CD14-positive monocyte (primary cell): Measurements from ENCODE around the gene KRT85. TPM values are rescaled to one million over a fixed set of nuclear protein-coding genes. Genes with fewer than 3 reads are reported as not detected.

Experiments used
- DNase-seq, 3 donors: peaks; one replicate each; pipeline ENCODE4 v3.0.0-alpha.2; 2011 to 2022
- H2AFZ ChIP-seq: 2 replicates; pipeline ENCODE4 v1.6.0; 2012; ENCODE audit warnings: mild to moderate bottlenecking, low read depth, low read length, inconsistent platforms; ENCODE audit not compliant: insufficient read depth, poor library complexity, severe bottlenecking
- H3K27ac ChIP-seq, 2 donors: 1 replicate in 1 of 2; 2 replicates in 1 of 2; pipeline ENCODE4 v1.5.1; 2012 to 2013; ENCODE audit warnings: low read length in 2 of 2, control low read depth in 1 of 2, inconsistent platforms in 1 of 2, low read depth in 1 of 2, mild to moderate bottlenecking in 1 of 2
- H3K27me3 ChIP-seq, 2 donors: one replicate each; pipeline versions ENCODE4 v1.6.0 to v1.6.1; 2011 to 2013; ENCODE audit warnings: low read length in 2 of 2; ENCODE audit not compliant: control insufficient read depth in 2 of 2, insufficient read depth in 2 of 2
- H3K36me3 ChIP-seq, 2 donors: replicated peaks in 1 of 2; 1 replicate in 1 of 2; 2 replicates in 1 of 2; pipeline versions ENCODE4 v1.5.1 to v1.6.1; 2012 to 2013; ENCODE audit warnings: low read length in 2 of 2, control low read depth in 1 of 2, inconsistent platforms in 1 of 2, mild to moderate bottlenecking in 1 of 2; ENCODE audit not compliant: insufficient read depth in 2 of 2, control insufficient read depth in 1 of 2
- H3K4me1 ChIP-seq, 2 donors: 1 replicate in 1 of 2; 2 replicates in 1 of 2; pipeline versions ENCODE4 v1.5.1 to v1.6.1; 2012 to 2013; ENCODE audit warnings: low read length in 2 of 2, control low read depth in 1 of 2, inconsistent platforms in 1 of 2, mild to moderate bottlenecking in 1 of 2, moderate library complexity in 1 of 2; ENCODE audit not compliant: insufficient read depth in 2 of 2, control insufficient read depth in 1 of 2
- H3K4me2 ChIP-seq: replicated peaks from 2 replicates; pipeline ENCODE3; 2012; ENCODE audit warnings: low read length, moderate library complexity, mild to moderate bottlenecking; ENCODE audit not compliant: poor library complexity, severe bottlenecking; ENCODE audit errors: extremely low read depth
- H3K4me3 ChIP-seq, 3 experiments: fragments of 200-600 bp in 1 of 3; sonication (generic) in 1 of 3; replicated peaks in 1 of 3; 1 replicate in 2 of 3; 2 replicates in 1 of 3; pipeline ENCODE4 v1.5.1; 2011 to 2013; ENCODE audit warnings: low read length in 3 of 3, mild to moderate bottlenecking in 3 of 3, control low read depth in 2 of 3, low read depth in 2 of 3, inconsistent platforms in 1 of 3, moderate library complexity in 1 of 3
- H3K79me2 ChIP-seq: 2 replicates; pipeline ENCODE4 v1.6.0; 2012; ENCODE audit warnings: mild to moderate bottlenecking, control low read depth, inconsistent platforms, low read length, moderate library complexity; ENCODE audit not compliant: insufficient read depth
- H3K9ac ChIP-seq: 2 replicates; pipeline ENCODE4 v1.6.0; 2017; ENCODE audit warnings: low read length, mild to moderate bottlenecking; ENCODE audit not compliant: insufficient read depth, poor library complexity, severe bottlenecking
- H3K9me3 ChIP-seq, 2 donors: replicated peaks in 1 of 2; 1 replicate in 1 of 2; 2 replicates in 1 of 2; pipeline versions ENCODE4 v1.5.1 to v1.6.1; 2012 to 2013; ENCODE audit warnings: low read length in 2 of 2, control low read depth in 1 of 2; ENCODE audit not compliant: control insufficient read depth in 1 of 2, insufficient read depth in 1 of 2
- H4K20me1 ChIP-seq: 2 replicates; pipeline ENCODE4 v1.6.0; 2012; ENCODE audit warnings: mild to moderate bottlenecking, low read length, control low read depth, moderate library complexity; ENCODE audit not compliant: insufficient read depth
- H3K27ac Mint-ChIP-seq, 7 donors: one replicate each; pipeline ENCODE4 v1.8.0; 2020; ENCODE audit warnings: mild to moderate bottlenecking in 7 of 7, mixed read lengths in 7 of 7, moderate library complexity in 6 of 7, inconsistent platforms in 2 of 7
- H3K27me3 Mint-ChIP-seq, 3 donors: one replicate each; pipeline ENCODE4 v1.8.0; 2021 to 2022; ENCODE audit warnings: low read depth in 3 of 3, mild to moderate bottlenecking in 3 of 3, mixed read lengths in 3 of 3, moderate library complexity in 3 of 3, inconsistent platforms in 1 of 3
- H3K36me3 Mint-ChIP-seq, 2 donors: one replicate each; pipeline ENCODE4 v1.8.0; 2020; ENCODE audit warnings: mixed read lengths in 2 of 2, inconsistent platforms in 1 of 2, mild to moderate bottlenecking in 1 of 2
- H3K4me1 Mint-ChIP-seq: one replicate; pipeline ENCODE4 v1.8.0; 2020; ENCODE audit warnings: mild to moderate bottlenecking, mixed read lengths
- H3K4me3 Mint-ChIP-seq, 2 donors: one replicate each; pipeline ENCODE4 v1.8.0; 2020; ENCODE audit warnings: mild to moderate bottlenecking in 2 of 2, mixed read lengths in 2 of 2, moderate library complexity in 1 of 2
- H3K9me3 Mint-ChIP-seq, 7 donors: one replicate each; pipeline ENCODE4 v1.8.0; 2020 to 2022; ENCODE audit warnings: mixed read lengths in 7 of 7, mild to moderate bottlenecking in 6 of 7, moderate library complexity in 6 of 7, inconsistent platforms in 2 of 7
- WGBS: methylation state at CpG from one replicate; pipeline ENCODE4 v1.1.5; 2013; ENCODE audit warnings: missing lambda C conversion rate; ENCODE audit not compliant: insufficient coverage; 5-methylcytosine and 5-hydroxymethylcytosine counted together
- intact Hi-C, 2 donors: fragments of 100-400 bp; cut with micrococcal nuclease; formaldehyde crosslinking; loops; one replicate each; pipeline versions ENCODE4 v1.15.0 to v1.15.1; 2023
- polyA plus RNA-seq, 3 donors: library from polyadenylated mRNA; depleted of rRNA in 1 of 3; unstranded in 2 of 3; stranded (reverse) in 1 of 3; fragments of 300-500 nt in 2 of 3; fragments of >200 nt in 1 of 3; fragmentation: Illumina TruSeq in 2 of 3; gene quantifications; 1 replicate in 2 of 3; 2 replicates in 1 of 3; pipeline ENCODE4 v1.2.3, GENCODE V29; 2012 to 2021
- TF ChIP-seq, protein P1 (sequence below): fragments of 200-600 bp; IDR thresholded peaks from one replicate; pipeline ENCODE4 v1.8.0; 2022; ENCODE audit warnings: antibody characterized with exemption, mild to moderate bottlenecking

Gene KRT85
- polyA plus RNA-seq, 3 donors, result not detected

- H3K36me3 ChIP-seq, result no peaks in the 10 kb centered on the region
- H3K4me3 ChIP-seq, result no peak overlapping the region
- Mint-ChIP-seq H3K27me3 (peaks cover 2 to 3% (median 3%) of the 10 kb centered on the region in 3 donors), H3K27ac (no peak overlapping the region), H3K9me3 (no peaks in the 10 kb centered on the region), H3K36me3 (no peaks in the 10 kb centered on the region), H3K4me1 (no peaks in the 10 kb centered on the region), H3K4me3 (no peak overlapping the region)
- H3K27me3 ChIP-seq, result no peaks in the 10 kb centered on the region
- no peak overlapping the region for H3K27ac ChIP-seq
- no peak for DNase-seq
- H3K9me3 ChIP-seq, result no peaks in the 10 kb centered on the region
- TF ChIP-seq, protein P1, sequence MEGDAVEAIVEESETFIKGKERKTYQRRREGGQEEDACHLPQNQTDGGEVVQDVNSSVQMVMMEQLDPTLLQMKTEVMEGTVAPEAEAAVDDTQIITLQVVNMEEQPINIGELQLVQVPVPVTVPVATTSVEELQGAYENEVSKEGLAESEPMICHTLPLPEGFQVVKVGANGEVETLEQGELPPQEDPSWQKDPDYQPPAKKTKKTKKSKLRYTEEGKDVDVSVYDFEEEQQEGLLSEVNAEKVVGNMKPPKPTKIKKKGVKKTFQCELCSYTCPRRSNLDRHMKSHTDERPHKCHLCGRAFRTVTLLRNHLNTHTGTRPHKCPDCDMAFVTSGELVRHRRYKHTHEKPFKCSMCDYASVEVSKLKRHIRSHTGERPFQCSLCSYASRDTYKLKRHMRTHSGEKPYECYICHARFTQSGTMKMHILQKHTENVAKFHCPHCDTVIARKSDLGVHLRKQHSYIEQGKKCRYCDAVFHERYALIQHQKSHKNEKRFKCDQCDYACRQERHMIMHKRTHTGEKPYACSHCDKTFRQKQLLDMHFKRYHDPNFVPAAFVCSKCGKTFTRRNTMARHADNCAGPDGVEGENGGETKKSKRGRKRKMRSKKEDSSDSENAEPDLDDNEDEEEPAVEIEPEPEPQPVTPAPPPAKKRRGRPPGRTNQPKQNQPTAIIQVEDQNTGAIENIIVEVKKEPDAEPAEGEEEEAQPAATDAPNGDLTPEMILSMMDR, result no peak
- H4K20me1 ChIP-seq, result no peaks in the 10 kb centered on the region
- no peaks in the 10 kb centered on the region for H3K79me2 ChIP-seq
- WGBS, result 99% methylated on average over 8 of the region's 8 CpGs
- no peaks in the 10 kb centered on the region for H3K4me1 ChIP-seq
- H3K4me2 ChIP-seq, result no peak overlapping the region
- no peak overlapping the region for H3K9ac ChIP-seq
- H2AFZ ChIP-seq, result no peak overlapping the region
- intact Hi-C loops, result no loop called here
Measured at GRCh38 chr12:52381206-52381605, 13.9 kb upstream of the KRT85 start.

GRCh38 chr12:52380271-52380694 lies 13.0 kb upstream of the KRT85 start:
- no peaks in the 10 kb centered on the region for H3K9me3 Mint-ChIP-seq
- no peaks in the 10 kb centered on the region for H3K27me3 ChIP-seq
- no peak overlapping the region for H3K27ac ChIP-seq
- no peak overlapping the region for H3K4me3 ChIP-seq
- no peaks in the 10 kb centered on the region for H3K79me2 ChIP-seq
- H3K27me3 Mint-ChIP-seq, result peaks cover 3 to 4% (median 3%) of the 10 kb centered on the region in 3 donors
- no peak overlapping the region for H3K9ac ChIP-seq
- intact Hi-C loops, result no loop called here
- 50% methylated on average over 12 of the region's 15 CpGs for WGBS
- H2AFZ ChIP-seq, result no peak overlapping the region
- no peak overlapping the region for H3K4me3 Mint-ChIP-seq
- DNase-seq, result no peak
- H4K20me1 ChIP-seq, result no peaks in the 10 kb centered on the region
- no peaks in the 10 kb centered on the region for H3K4me1 ChIP-seq
- no peaks in the 10 kb centered on the region for H3K9me3 ChIP-seq
- H3K36me3 ChIP-seq, result no peaks in the 10 kb centered on the region
- no peak overlapping the region for H3K27ac Mint-ChIP-seq
- H3K4me2 ChIP-seq, result no peak overlapping the region
- H3K36me3 Mint-ChIP-seq, result no peaks in the 10 kb centered on the region
- TF ChIP-seq, protein P1, result no peak
- H3K4me1 Mint-ChIP-seq, result no peaks in the 10 kb centered on the region
